Measurements from ENCODE around the gene VAV3. TPM values are rescaled to one million over a fixed set of nuclear protein-coding genes. Genes with fewer than 3 reads are reported as not detected.
A peak's percentile ranks its signal among the peaks of the same experiment; 100 is the strongest.

VAV3 gene
- total RNA-seq, 2 donors from 2014 or later: 11.6 to 14.1 TPM

GRCh38 chr1:107791348-107791747 is 173.6 kb downstream of the VAV3 start:
- Mint-ChIP-seq H3K27me3 (no peaks in the 10 kb centered on the region), H3K27ac (no peak overlapping the region), H3K4me3 (no peak overlapping the region), H3K36me3 (no peaks in the 10 kb centered on the region), H3K9me3 (no peaks in the 10 kb centered on the region), H3K4me1 (ENCODE audit: low read depth in 2 of 2) (peaks cover 52 to 60% of the 10 kb centered on the region in 2 donors)
- ATAC-seq (no peak), DNase-seq (ENCODE audit: low spot score) (no peak)

GRCh38 chr1:107789817-107790524 is 175.0 kb downstream of the VAV3 start:
- ATAC-seq (no peak), DNase-seq (ENCODE audit: low spot score) (no peak)
- Mint-ChIP-seq H3K9me3 (no peaks in the 10 kb centered on the region), H3K4me3 (no peak overlapping the region), H3K27ac (no peak overlapping the region), H3K27me3 (no peaks in the 10 kb centered on the region), H3K36me3 (no peaks in the 10 kb centered on the region), H3K4me1 (ENCODE audit: low read depth in 2 of 2) (peaks cover 61 to 62% of the 10 kb centered on the region in 2 donors)

- no peaks in the 10 kb centered on the region for H3K36me3 Mint-ChIP-seq
- no peaks in the 10 kb centered on the region for H3K27me3 Mint-ChIP-seq
- no peaks in the 10 kb centered on the region for H3K9me3 Mint-ChIP-seq
- peak overlapping the region; percentile 74 for H3K4me3 Mint-ChIP-seq
- ATAC-seq (no peak), DNase-seq (ENCODE audit: low spot score) (no peak)
- peaks cover 67% of the 10 kb centered on the region in 2 donors for H3K4me1 Mint-ChIP-seq (ENCODE audit: low read depth in 2 of 2)
- H3K27ac Mint-ChIP-seq: peak overlapping the region; percentile 78 to 91
Observed at GRCh38 chr1:107788206-107789202, 176.5 kb downstream of the VAV3 start.

- H3K9me3 Mint-ChIP-seq: no peaks in the 10 kb centered on the region
- no peaks in the 10 kb centered on the region for H3K36me3 Mint-ChIP-seq
- H3K27ac Mint-ChIP-seq: peak overlapping the region; percentile 91 to 92
- no peaks in the 10 kb centered on the region for H3K27me3 Mint-ChIP-seq
- DNase-seq (ENCODE audit: low spot score): no peak
- peak overlapping the region; percentile 87 for H3K4me3 Mint-ChIP-seq
- peaks cover 66 to 71% of the 10 kb centered on the region in 2 donors for H3K4me1 Mint-ChIP-seq (ENCODE audit: low read depth in 2 of 2)
- peak in 1 of 2 donors; percentile 56 for ATAC-seq
Observed at GRCh38 chr1:107787299-107787698, 177.7 kb downstream of the VAV3 start.

GRCh38 chr1:107786203-107786845 is 178.7 kb downstream of the VAV3 start:
- no peaks in the 10 kb centered on the region for H3K9me3 Mint-ChIP-seq
- no peak for DNase-seq (ENCODE audit: low spot score)
- H3K4me1 Mint-ChIP-seq (ENCODE audit: low read depth in 2 of 2): peaks cover 69 to 75% of the 10 kb centered on the region in 2 donors
- no peaks in the 10 kb centered on the region for H3K36me3 Mint-ChIP-seq
- H3K4me3 Mint-ChIP-seq: peak overlapping the region; percentile 87
- H3K27me3 Mint-ChIP-seq: no peaks in the 10 kb centered on the region
- peak; percentile 56 to 75 for ATAC-seq
- H3K27ac Mint-ChIP-seq: peak overlapping the region; percentile 91 to 92

- Mint-ChIP-seq H3K9me3 (no peaks in the 10 kb centered on the region), H3K36me3 (no peaks in the 10 kb centered on the region), H3K4me1 (ENCODE audit: low read depth in 2 of 2) (peaks cover 64 to 69% of the 10 kb centered on the region in 2 donors), H3K4me3 (peak overlapping the region; percentile 87), H3K27ac (peak overlapping the region; percentile 91 to 92), H3K27me3 (no peaks in the 10 kb centered on the region)
- no peak for DNase-seq (ENCODE audit: low spot score)
- peak in 1 of 2 donors; percentile 29 for ATAC-seq
Observed at GRCh38 chr1:107785496-107786202, 179.3 kb downstream of the VAV3 start.

GRCh38 chr1:107782217-107782845 is 182.6 kb downstream of the VAV3 start:
- Mint-ChIP-seq H3K4me3 (no peak overlapping the region), H3K9me3 (no peaks in the 10 kb centered on the region), H3K27ac (peak overlapping the region; percentile 36 to 42), H3K36me3 (no peaks in the 10 kb centered on the region), H3K4me1 (ENCODE audit: low read depth in 2 of 2) (peaks cover 38 to 49% of the 10 kb centered on the region in 2 donors), H3K27me3 (no peaks in the 10 kb centered on the region)
- DNase-seq (ENCODE audit: low spot score) (no peak), ATAC-seq (peak; percentile 60 to 62)

GRCh38 chr1:107781245-107781644 is 183.7 kb downstream of the VAV3 start:
- Mint-ChIP-seq H3K36me3 (no peaks in the 10 kb centered on the region), H3K27ac (no peak overlapping the region), H3K27me3 (no peaks in the 10 kb centered on the region), H3K4me1 (ENCODE audit: low read depth in 2 of 2) (peaks cover 27 to 38% of the 10 kb centered on the region in 2 donors), H3K4me3 (no peak overlapping the region), H3K9me3 (no peaks in the 10 kb centered on the region)
- ATAC-seq: no peak
- DNase-seq (ENCODE audit: low spot score): no peak

GRCh38 chr1:107777664-107778047 is 187.3 kb downstream of the VAV3 start:
- no peak for DNase-seq (ENCODE audit: low spot score)
- ATAC-seq: no peak
- Mint-ChIP-seq H3K4me1 (ENCODE audit: low read depth in 2 of 2) (peaks cover 8% of the 10 kb centered on the region in 2 donors), H3K4me3 (no peak overlapping the region), H3K27me3 (no peaks in the 10 kb centered on the region), H3K36me3 (no peaks in the 10 kb centered on the region), H3K9me3 (no peaks in the 10 kb centered on the region), H3K27ac (peak overlapping the region in 1 of 2 donors; percentile 17)

GRCh38 chr1:107776900-107777663 is 187.9 kb downstream of the VAV3 start:
- no peaks in the 10 kb centered on the region for H3K36me3 Mint-ChIP-seq
- H3K4me3 Mint-ChIP-seq: no peak overlapping the region
- H3K9me3 Mint-ChIP-seq: no peaks in the 10 kb centered on the region
- ATAC-seq (no peak), DNase-seq (ENCODE audit: low spot score) (no peak)
- H3K4me1 Mint-ChIP-seq (ENCODE audit: low read depth in 2 of 2): peaks cover 2 to 5% of the 10 kb centered on the region in 2 donors
- H3K27me3 Mint-ChIP-seq: no peaks in the 10 kb centered on the region
- H3K27ac Mint-ChIP-seq: peak overlapping the region in 1 of 2 donors; percentile 17

GRCh38 chr1:107771377-107771776 is 193.6 kb downstream of the VAV3 start:
- H3K4me3 Mint-ChIP-seq: no peak overlapping the region
- H3K9me3 Mint-ChIP-seq: no peaks in the 10 kb centered on the region
- no peak for ATAC-seq
- no peak for DNase-seq (ENCODE audit: low spot score)
- no peaks in the 10 kb centered on the region for H3K27me3 Mint-ChIP-seq
- H3K27ac Mint-ChIP-seq: no peak overlapping the region
- H3K36me3 Mint-ChIP-seq: peaks cover 9% of the 10 kb centered on the region
- H3K4me1 Mint-ChIP-seq (ENCODE audit: low read depth in 2 of 2): peaks cover 0 to 15% of the 10 kb centered on the region in 2 donors

- Mint-ChIP-seq H3K4me1 (ENCODE audit: low read depth in 2 of 2) (peaks cover 0 to 11% of the 10 kb centered on the region in 2 donors), H3K27ac (no peak overlapping the region), H3K36me3 (peaks cover 9% of the 10 kb centered on the region), H3K9me3 (no peaks in the 10 kb centered on the region), H3K27me3 (no peaks in the 10 kb centered on the region), H3K4me3 (no peak overlapping the region)
- ATAC-seq: no peak
- no peak for DNase-seq (ENCODE audit: low spot score)
Observed at GRCh38 chr1:107767156-107767582, 197.8 kb downstream of the VAV3 start.

Data from natural killer cell treated with Interleukin-12 subunit alpha and Interleukin-12 subunit beta and Interleukin-15 and Interleukin-18, amount 100 ng/mL, for 72 hours (primary cell).